Transverse colon (tissue), 3 donors: Measurements from ENCODE around the gene GPC6.

ENCODE experiments used
- EP300 ChIP-seq: sonication (generic); formaldehyde crosslinking; IDR thresholded peaks from one replicate; pipeline ENCODE4 v1.6.1; 2017; ENCODE audit warnings: antibody characterized with exemption, low read depth
- TF ChIP-seq, protein P1 (sequence below), 5 experiments: fragments of 200-600 bp in 3 of 5; fragments of 450-650 bp in 2 of 5; sonication (generic) in 3 of 5; IDR thresholded peaks; 1 replicate in 2 of 5; 2 replicates in 3 of 5; pipeline ENCODE4 v1.5.1; 2016 to 2017; ENCODE audit warnings: antibody characterized with exemption in 5 of 5, inconsistent platforms in 3 of 5, mild to moderate bottlenecking in 2 of 5, moderate library complexity in 1 of 5

DNA sequence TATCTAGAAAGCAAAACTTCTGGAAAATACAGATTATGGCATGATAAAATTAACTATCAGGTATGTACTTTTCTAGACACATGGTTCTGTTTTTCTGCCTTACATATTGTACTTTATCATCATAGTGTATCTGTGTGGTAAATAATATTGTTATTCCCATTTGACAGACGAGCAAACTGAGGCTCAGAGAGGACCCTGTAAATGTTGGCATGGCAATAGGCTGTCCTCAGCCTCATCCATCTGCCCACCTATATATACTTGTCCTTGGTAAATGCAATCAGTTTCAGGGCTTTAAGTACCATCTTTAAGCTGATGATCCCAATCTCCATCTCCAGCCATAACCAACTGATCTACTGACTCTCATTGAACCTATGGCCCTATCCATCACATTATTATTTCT, 1074.9 kb downstream of the GPC6 start:
- no peak for TF ChIP-seq EP300
- TF ChIP-seq, protein P1, sequence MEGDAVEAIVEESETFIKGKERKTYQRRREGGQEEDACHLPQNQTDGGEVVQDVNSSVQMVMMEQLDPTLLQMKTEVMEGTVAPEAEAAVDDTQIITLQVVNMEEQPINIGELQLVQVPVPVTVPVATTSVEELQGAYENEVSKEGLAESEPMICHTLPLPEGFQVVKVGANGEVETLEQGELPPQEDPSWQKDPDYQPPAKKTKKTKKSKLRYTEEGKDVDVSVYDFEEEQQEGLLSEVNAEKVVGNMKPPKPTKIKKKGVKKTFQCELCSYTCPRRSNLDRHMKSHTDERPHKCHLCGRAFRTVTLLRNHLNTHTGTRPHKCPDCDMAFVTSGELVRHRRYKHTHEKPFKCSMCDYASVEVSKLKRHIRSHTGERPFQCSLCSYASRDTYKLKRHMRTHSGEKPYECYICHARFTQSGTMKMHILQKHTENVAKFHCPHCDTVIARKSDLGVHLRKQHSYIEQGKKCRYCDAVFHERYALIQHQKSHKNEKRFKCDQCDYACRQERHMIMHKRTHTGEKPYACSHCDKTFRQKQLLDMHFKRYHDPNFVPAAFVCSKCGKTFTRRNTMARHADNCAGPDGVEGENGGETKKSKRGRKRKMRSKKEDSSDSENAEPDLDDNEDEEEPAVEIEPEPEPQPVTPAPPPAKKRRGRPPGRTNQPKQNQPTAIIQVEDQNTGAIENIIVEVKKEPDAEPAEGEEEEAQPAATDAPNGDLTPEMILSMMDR (IDR thresholded peaks at IDR 0.05) = no peak
